Panc1 (cell line): ENCODE measurements around the gene JPH3.

Experiments
- CTCF ChIP-seq: fragments of 450-650 bp; IDR thresholded peaks from 2 replicates; pipeline ENCODE4 v1.5.1; 2017; ENCODE audit warnings: mild to moderate bottlenecking
- POLR2AphosphoS5 ChIP-seq: IDR thresholded peaks from 2 replicates; pipeline ENCODE4 v1.6.1; 2012; ENCODE audit warnings: mild to moderate bottlenecking, low read depth, low read length, moderate library complexity
- REST ChIP-seq, 2 experiments: IDR thresholded peaks; 2 replicates each; pipeline ENCODE4 v1.6.1; 2011 to 2012; ENCODE audit warnings: low read depth in 2 of 2, control low read depth in 1 of 2, low read length in 1 of 2, mild to moderate bottlenecking in 1 of 2, moderate library complexity in 1 of 2; ENCODE audit not compliant: insufficient read depth in 1 of 2
- SIN3A ChIP-seq: IDR thresholded peaks from 2 replicates; pipeline ENCODE4 v1.6.1; 2012; ENCODE audit warnings: low read depth, mild to moderate bottlenecking, low read length, moderate library complexity, borderline replicate concordance; ENCODE audit not compliant: insufficient read depth
- TCF7L2 ChIP-seq: IDR thresholded peaks from 2 replicates; pipeline ENCODE4 v1.6.1; 2011; ENCODE audit warnings: mild to moderate bottlenecking, low read depth, low read length, inconsistent platforms

GRCh38 chr16:87621550-87621829 lies 19.2 kb downstream of the JPH3 start:
- TF ChIP-seq CTCF (no peak), POLR2AphosphoS5 (no peak), REST (IDR thresholded peaks at IDR 0.05; ENCODE audit: insufficient read depth in 1 of 2, low read depth in 2 of 2, low read length in 1 of 2) (no peak), SIN3A (no peak), TCF7L2 (no peak)
